GM12878 (cell line): ENCODE data around the gene CD177. TPM values are rescaled to one million over a fixed set of nuclear protein-coding genes. Genes with fewer than 3 reads are reported as not detected.

Source experiments
- ATAC-seq: fragments of 200-7000 bp; cut with Tn5 transposase; 3 replicates; pipeline ENCODE4 v1.9.1; 2020; ENCODE audit warnings: mild to moderate bottlenecking, moderate library complexity
- Bru-seq: library from RNA; stranded (reverse); fragments of 400-500 nt; gene quantifications from one replicate; lab custom pipeline; 2021; lab: Mats Ljungman, UMichigan
- BruChase-seq, 2 experiments: library from RNA; stranded (reverse); fragments of 400-500 nt; gene quantifications; one replicate each; lab custom pipeline; 2021; lab: Mats Ljungman, UMichigan
- BruUV-seq: library from RNA; stranded (reverse); fragments of 400-500 nt; replicated peaks from 2 replicates; lab custom pipeline; 2021; lab: Mats Ljungman, UMichigan
- CTCF ChIA-PET: fragments of 300-600 bp; sonication (Branson Sonifier 250); formaldehyde crosslinking; extraction: SDS; loops from one replicate; lab custom pipeline; 2021; ENCODE audit warnings: inconsistent platforms; lab: Yijun Ruan, JAX
- POLR2A ChIA-PET: fragments of 350-600 bp; formaldehyde crosslinking; extraction: SDS; loops from one replicate; lab custom pipeline; 2021; ENCODE audit warnings: inconsistent platforms; lab: Charles Lee
- RAD21 ChIA-PET: fragments of 300-600 bp; sonication (Branson Sonifier 250); formaldehyde crosslinking; loops from one replicate; lab custom pipeline; 2023; ENCODE audit warnings: antibody characterized with exemption; ENCODE audit not compliant: unreplicated experiment; lab: Charles Lee
- SMC1A ChIA-PET: fragments of 300-600 bp; sonication (Branson Sonifier 250); formaldehyde crosslinking; loops from one replicate; lab custom pipeline; 2023; ENCODE audit not compliant: unreplicated experiment, uncharacterized antibody; lab: Charles Lee
- DNase-seq: peaks from one replicate; pipeline ENCODE4 v3.0.0-alpha.2; 2011; ENCODE audit warnings: low read depth, low spot score
- FAIRE-seq: peaks from 3 replicates; lab custom pipeline; 2011; peaks lifted over from hg19 to GRCh38; lab: Jason Lieb, UNC
- H2AFZ ChIP-seq: 2 replicates; pipeline ENCODE4 v1.6.0; 2011; ENCODE audit warnings: low read depth, low read length, control low read depth; ENCODE audit not compliant: control insufficient read depth
- H3K27ac ChIP-seq: 2 replicates; pipeline ENCODE4 v1.5.1; 2011; ENCODE audit warnings: control low read depth; ENCODE audit not compliant: control insufficient read depth, insufficient read depth
- H3K27me3 ChIP-seq, 2 experiments: replicated peaks in 1 of 2; 2 replicates each; pipeline versions ENCODE4 v1.6.0 to v1.6.1; 2011; ENCODE audit warnings: low read length in 1 of 2; ENCODE audit not compliant: control insufficient read depth in 2 of 2, insufficient read depth in 2 of 2
- H3K36me3 ChIP-seq, 2 experiments: 2 replicates each; pipeline ENCODE4 v1.5.1; 2011; ENCODE audit warnings: low read length in 1 of 2; ENCODE audit not compliant: control insufficient read depth in 2 of 2, insufficient read depth in 2 of 2
- H3K4me1 ChIP-seq: 2 replicates; pipeline ENCODE4 v1.6.1; 2011; ENCODE audit warnings: mild to moderate bottlenecking, low read length, moderate library complexity, mixed read lengths; ENCODE audit not compliant: control insufficient read depth, insufficient read depth
- H3K4me2 ChIP-seq: 2 replicates; pipeline ENCODE4 v1.6.0; 2011; ENCODE audit warnings: control low read depth; ENCODE audit not compliant: control insufficient read depth, insufficient read depth
- H3K4me3 ChIP-seq: fragments of 200-600 bp; sonication (generic); 2 replicates; pipeline ENCODE4 v1.5.1; 2016
- H3K79me2 ChIP-seq: 2 replicates; pipeline ENCODE4 v1.6.0; 2011; ENCODE audit warnings: low read length; ENCODE audit not compliant: control insufficient read depth, insufficient read depth
- H3K9ac ChIP-seq: 2 replicates; pipeline ENCODE4 v1.8.0; 2011; ENCODE audit warnings: low read length, control low read depth, mixed read lengths; ENCODE audit not compliant: control insufficient read depth, insufficient read depth
- H3K9me3 ChIP-seq: replicated peaks from 3 replicates; pipeline ENCODE4 v1.5.1; 2011; ENCODE audit warnings: mild to moderate bottlenecking, low read length; ENCODE audit not compliant: control insufficient read depth, insufficient read depth
- H4K20me1 ChIP-seq: 2 replicates; pipeline ENCODE4 v1.6.0; 2011; ENCODE audit not compliant: control insufficient read depth, insufficient read depth
- EP300 ChIP-seq, 2 experiments: fragments of 150-350 bp in 1 of 2; IDR thresholded peaks; 2 replicates each; pipeline ENCODE4 v1.6.1; 2011 to 2012; ENCODE audit warnings: low read depth in 2 of 2, low read length in 2 of 2, borderline replicate concordance in 1 of 2, improper control_type of control experiment in 1 of 2, inconsistent platforms in 1 of 2; ENCODE audit not compliant: control insufficient read depth in 1 of 2
- EZH2 ChIP-seq: IDR thresholded peaks from 2 replicates; pipeline ENCODE4 v1.6.1; 2012; ENCODE audit warnings: low read depth, mild to moderate bottlenecking, control low read depth, inconsistent platforms, low read length, borderline replicate concordance; ENCODE audit not compliant: control insufficient read depth
- NFYB ChIP-seq: IDR thresholded peaks from 2 replicates; pipeline ENCODE4 v1.6.1; 2011; ENCODE audit warnings: low read depth, mild to moderate bottlenecking, low read length, improper control_type of control experiment, moderate library complexity; ENCODE audit not compliant: insufficient read depth
- SPI1 ChIP-seq: IDR thresholded peaks from 2 replicates; pipeline ENCODE4 v1.6.1; 2011; ENCODE audit warnings: low read depth, mild to moderate bottlenecking, low read length, moderate library complexity, borderline replicate concordance; ENCODE audit not compliant: insufficient read depth
- SRF ChIP-seq, 2 experiments: IDR thresholded peaks; 2 replicates each; pipeline ENCODE4 v1.6.1; 2011; ENCODE audit warnings: low read depth in 2 of 2, low read length in 2 of 2, mild to moderate bottlenecking in 1 of 2, moderate library complexity in 1 of 2
- TAF1 ChIP-seq: IDR thresholded peaks from 2 replicates; pipeline ENCODE4 v1.6.1; 2011; ENCODE audit warnings: mild to moderate bottlenecking, low read depth, low read length, borderline replicate concordance
- ZSCAN29 ChIP-seq: fragments of 450-650 bp; IDR thresholded peaks from 2 replicates; pipeline ENCODE4 v1.6.1; 2017; ENCODE audit warnings: mild to moderate bottlenecking, moderate library complexity
- WGBS: methylation state at CpG from one replicate; pipeline ENCODE4 v1.1.6; 2016; ENCODE audit warnings: low lambda C conversion rate; ENCODE audit not compliant: insufficient replicate concordance, insufficient coverage; ENCODE audit errors: missing lambda C conversion rate; 5-methylcytosine and 5-hydroxymethylcytosine counted together
- in situ Hi-C: fragments of 300-500 bp; cut with MboI; formaldehyde crosslinking; loops from 9 replicates; pipeline ENCODE4 v1.14.3; 2018; ENCODE audit warnings: mixed read lengths
- intact Hi-C: fragments of 100-400 bp; cut with micrococcal nuclease; formaldehyde crosslinking; loops from one replicate; pipeline ENCODE4 v1.14.2; 2022; ENCODE audit not compliant: unreplicated experiment
- long read RNA-seq, 2 experiments: library from polyadenylated mRNA; unstranded; transcript quantifications; one replicate each; pipeline ENCODE4 v2.0.0, GENCODE V29; 2019 to 2020
- polyA minus RNA-seq, 3 experiments: library from RNA; depleted of rRNA, polyadenylated mRNA; stranded (reverse); fragments of >200 nt; gene quantifications; 2 replicates each; pipeline ENCODE4 v1.2.3, GENCODE V29; 2011
- polyA plus RNA-seq, 11 experiments: library from polyadenylated mRNA; depleted of rRNA in 4 of 11; unstranded in 6 of 11; stranded (reverse) in 5 of 11; fragments of >200 nt; fragmentation: Nextera tagmentation in 4 of 11; fragmentation: Illumina TruSeq in 1 of 11; extraction: Ambion mirVana in 4 of 11; extraction: Trizol in 1 of 11; gene quantifications; 1 replicate in 1 of 11; 2 replicates in 10 of 11; pipeline versions ENCODE4 v1.2.1 to v1.2.3, GENCODE V29; 2011 to 2016; ENCODE audit warnings: inconsistent platforms in 2 of 11, missing spikeins in 2 of 11, low read depth in 1 of 11
- total RNA-seq, 4 experiments: library from RNA; depleted of rRNA in 3 of 4; stranded (reverse); fragments of >200 nt in 3 of 4; fragmentation: Illumina TruSeq in 1 of 4; extraction: Trizol in 1 of 4; gene quantifications; 2 replicates each; pipeline versions ENCODE4 v1.2.1 to v1.2.3, GENCODE V29; 2013 to 2021

CD177 gene, protein sequence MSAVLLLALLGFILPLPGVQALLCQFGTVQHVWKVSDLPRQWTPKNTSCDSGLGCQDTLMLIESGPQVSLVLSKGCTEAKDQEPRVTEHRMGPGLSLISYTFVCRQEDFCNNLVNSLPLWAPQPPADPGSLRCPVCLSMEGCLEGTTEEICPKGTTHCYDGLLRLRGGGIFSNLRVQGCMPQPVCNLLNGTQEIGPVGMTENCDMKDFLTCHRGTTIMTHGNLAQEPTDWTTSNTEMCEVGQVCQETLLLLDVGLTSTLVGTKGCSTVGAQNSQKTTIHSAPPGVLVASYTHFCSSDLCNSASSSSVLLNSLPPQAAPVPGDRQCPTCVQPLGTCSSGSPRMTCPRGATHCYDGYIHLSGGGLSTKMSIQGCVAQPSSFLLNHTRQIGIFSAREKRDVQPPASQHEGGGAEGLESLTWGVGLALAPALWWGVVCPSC
- not detected in 2 replicates for total RNA-seq (2013; cell fraction: nucleolus; rRNA removed)
- total RNA-seq (2014; rRNA removed) (not detected in 2 replicates), total RNA-seq (2014; rRNA removed; fragmentation: Illumina TruSeq; extraction: Trizol) (not detected in 2 replicates), total RNA-seq (2021) (not detected in 2 replicates), polyA plus RNA-seq (2011; rRNA removed) (0.03 TPM in 1 of 2 replicates, not detected in the other), polyA plus RNA-seq (2014; fragmentation: Illumina TruSeq; extraction: Trizol) (not detected in 2 replicates), polyA plus RNA-seq (2014; fragmentation: Nextera tagmentation; extraction: Ambion mirVana) (not detected), polyA plus RNA-seq (2014; rRNA removed) (not detected in 2 replicates), polyA plus RNA-seq (2016; fragmentation: Nextera tagmentation; extraction: Ambion mirVana) (not detected), polyA minus RNA-seq (2011; rRNA and poly(A)+ RNA removed) (not detected in 2 replicates), Bru-seq, nascent RNA (not detected), BruChase-seq, experiment 1, labeled RNA remaining after a 6-hour chase (not detected), BruChase-seq, experiment 2, labeled RNA remaining after a 2-hour chase (not detected)
- not detected for polyA plus RNA-seq (2011; ENCODE audit: low read depth)
- 0.21 TPM in 1 of 2 replicates, not detected in the other for polyA plus RNA-seq (2011; cell fraction: cytosol; rRNA removed)
- not detected in 2 replicates for polyA plus RNA-seq (2011; cell fraction: nucleus; rRNA removed)
- polyA plus RNA-seq (2012) = not detected in 2 replicates
- polyA minus RNA-seq (2011; cell fraction: cytosol; rRNA and poly(A)+ RNA removed) = not detected in 2 replicates
- polyA minus RNA-seq (2011; cell fraction: nucleus; rRNA and poly(A)+ RNA removed) = not detected in 2 replicates
- long read RNA-seq, experiment 1 = 0 reads
- long read RNA-seq, experiment 2 = 0 reads

DNA sequence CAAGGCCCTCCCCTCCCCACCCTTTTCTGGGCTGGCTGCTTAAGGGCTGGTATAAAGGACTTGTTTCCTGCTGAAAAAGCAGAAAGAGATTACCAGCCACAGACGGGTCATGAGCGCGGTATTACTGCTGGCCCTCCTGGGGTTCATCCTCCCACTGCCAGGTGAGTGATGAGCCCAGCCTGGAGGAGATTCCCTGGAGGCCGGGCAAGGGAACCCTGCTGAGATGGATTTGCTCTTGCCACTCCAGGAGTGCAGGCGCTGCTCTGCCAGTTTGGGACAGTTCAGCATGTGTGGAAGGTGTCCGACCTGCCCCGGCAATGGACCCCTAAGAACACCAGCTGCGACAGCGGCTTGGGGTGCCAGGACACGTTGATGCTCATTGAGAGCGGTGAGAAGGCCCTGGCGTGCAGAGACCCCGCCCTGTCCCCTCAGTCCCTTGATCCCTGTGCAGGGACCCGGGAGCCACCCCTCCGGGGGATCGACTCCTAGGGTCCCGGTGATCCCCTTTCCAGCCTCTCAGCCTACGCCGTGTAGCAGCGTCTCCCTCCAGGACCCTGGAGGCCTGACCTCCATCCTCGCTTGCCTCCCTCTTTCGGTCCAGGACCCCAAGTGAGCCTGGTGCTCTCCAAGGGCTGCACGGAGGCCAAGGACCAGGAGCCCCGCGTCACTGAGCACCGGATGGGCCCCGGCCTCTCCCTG is at the start of gene CD177:
Gene CD177, plus strand, starts transcription at position 81 of the 699 bp plus-strand sequence. Its CDS starts 29 bp downstream, at position 110.
- RAD21 ChIA-PET = no interaction called here
- Histone ChIP-seq H3K4me3 (no peak within 1 kb of the TSS), H3K4me1 (no peaks in the 10 kb centered on the region), H4K20me1 (no peaks in the 10 kb centered on the region), H2AFZ (no peak within 1 kb of the TSS), H3K79me2 (no peaks in the 10 kb centered on the region), H3K9me3 (no peaks in the 10 kb centered on the region), H3K27me3 (no peaks in the 10 kb centered on the region), H3K36me3 (no peaks in the 10 kb centered on the region), H3K4me2 (no peak within 1 kb of the TSS), H3K27ac (no peak within 1 kb of the TSS), H3K9ac (no peak within 1 kb of the TSS)
- POLR2A ChIA-PET = no interaction called here
- DNase-seq (no peak), ATAC-seq (no peak), FAIRE-seq (no peak)
- BruUV-seq = no TSS peak
- 45% methylated on average over 27 of the region's 27 CpGs for WGBS
- intact Hi-C loops (no loop called here), in situ Hi-C loops (no loop called here)
- TF ChIP-seq SRF (IDR thresholded peaks at IDR 0.05; ENCODE audit: low read depth in 2 of 2, low read length in 2 of 2) (no peak), SPI1 (no peak), NFYB (no peak), ZSCAN29 (no peak), EP300 (IDR thresholded peaks at IDR 0.05; ENCODE audit: borderline replicate concordance in 1 of 2, control insufficient read depth in 1 of 2, low read depth in 2 of 2, low read length in 2 of 2) (no peak), EZH2 (no peak), TAF1 (no peak)
- SMC1A ChIA-PET = no interaction called here
- CTCF ChIA-PET = no interaction called here
